Sigmoid colon (tissue), 4 donors: ENCODE results near the gene CLECL1.

Experiments
- EP300 ChIP-seq, 4 donors: sonication (generic); formaldehyde crosslinking; IDR thresholded peaks; one replicate each; pipeline ENCODE4 v1.6.1; 2017; ENCODE audit warnings: antibody characterized with exemption in 4 of 4
- TF ChIP-seq, protein P1 (sequence below), 4 experiments: fragments of 450-650 bp in 3 of 4; fragments of 200-600 bp in 1 of 4; IDR thresholded peaks; one replicate each; pipeline ENCODE4 v1.5.1; 2016 to 2019; ENCODE audit warnings: antibody characterized with exemption in 4 of 4, mild to moderate bottlenecking in 3 of 4, moderate library complexity in 2 of 4

DNA sequence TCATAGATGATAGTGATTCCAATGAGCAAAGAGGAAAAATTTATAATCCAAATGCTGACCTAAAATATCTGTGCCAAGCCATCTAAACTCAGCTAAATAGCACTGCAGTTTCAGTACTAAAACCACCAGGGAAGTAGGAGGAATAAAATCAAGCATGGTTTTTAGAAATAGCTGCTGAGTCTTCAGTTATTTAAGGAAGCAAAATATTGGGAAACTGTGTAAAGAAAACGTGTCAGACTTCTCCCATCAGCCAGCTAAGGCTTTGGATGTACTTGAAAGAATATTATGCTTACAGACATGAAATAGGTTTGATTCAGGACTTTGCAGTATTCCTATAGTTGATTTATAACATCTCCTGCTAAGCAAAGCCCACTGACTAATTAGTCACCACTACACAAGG, 38.7 kb downstream of the CLECL1 start:
- TF ChIP-seq, protein P1, sequence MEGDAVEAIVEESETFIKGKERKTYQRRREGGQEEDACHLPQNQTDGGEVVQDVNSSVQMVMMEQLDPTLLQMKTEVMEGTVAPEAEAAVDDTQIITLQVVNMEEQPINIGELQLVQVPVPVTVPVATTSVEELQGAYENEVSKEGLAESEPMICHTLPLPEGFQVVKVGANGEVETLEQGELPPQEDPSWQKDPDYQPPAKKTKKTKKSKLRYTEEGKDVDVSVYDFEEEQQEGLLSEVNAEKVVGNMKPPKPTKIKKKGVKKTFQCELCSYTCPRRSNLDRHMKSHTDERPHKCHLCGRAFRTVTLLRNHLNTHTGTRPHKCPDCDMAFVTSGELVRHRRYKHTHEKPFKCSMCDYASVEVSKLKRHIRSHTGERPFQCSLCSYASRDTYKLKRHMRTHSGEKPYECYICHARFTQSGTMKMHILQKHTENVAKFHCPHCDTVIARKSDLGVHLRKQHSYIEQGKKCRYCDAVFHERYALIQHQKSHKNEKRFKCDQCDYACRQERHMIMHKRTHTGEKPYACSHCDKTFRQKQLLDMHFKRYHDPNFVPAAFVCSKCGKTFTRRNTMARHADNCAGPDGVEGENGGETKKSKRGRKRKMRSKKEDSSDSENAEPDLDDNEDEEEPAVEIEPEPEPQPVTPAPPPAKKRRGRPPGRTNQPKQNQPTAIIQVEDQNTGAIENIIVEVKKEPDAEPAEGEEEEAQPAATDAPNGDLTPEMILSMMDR (IDR thresholded peaks at IDR 0.05) = no peak
- TF ChIP-seq EP300 (IDR thresholded peaks at IDR 0.05) = no peak
